ENCODE results near the gene CNTRL. TPM values are rescaled to one million over a fixed set of nuclear protein-coding genes. Genes with fewer than 3 reads are reported as not detected.
"Not testable (repeated sequence)": the region's sequence is repeated elsewhere in the genome, so short reads cannot be mapped to it uniquely, and the experiment has no call there.

The CNTRL gene
- total RNA-seq, 1 donor from 2014 or later, result 27.6 TPM

- Mint-ChIP-seq H3K27ac (ENCODE audit: unreplicated experiment) (no peak overlapping the region), H3K36me3 (ENCODE audit: low read depth) (peaks cover 23% of the 10 kb centered on the region), H3K4me1 (no peaks in the 10 kb centered on the region), H3K9me3 (no peaks in the 10 kb centered on the region), H3K27me3 (ENCODE audit: low read depth) (no peaks in the 10 kb centered on the region), H3K4me3 (no peak overlapping the region)
- DNase-seq (ENCODE audit: low read depth, low spot score), result no peak
- peak; percentile 59 for TF ChIP-seq CTCF (conservative IDR thresholded peaks at IDR 0.05)
These were observed 94.4 kb downstream of the CNTRL start for GRCh38 chr9:121169094-121169601.

GRCh38 chr9:121171236-121171635 lies 96.5 kb downstream of the CNTRL start:
- Mint-ChIP-seq H3K27me3 (ENCODE audit: low read depth) (no peaks in the 10 kb centered on the region), H3K27ac (ENCODE audit: unreplicated experiment) (no peak overlapping the region), H3K4me1 (no peaks in the 10 kb centered on the region), H3K4me3 (no peak overlapping the region), H3K9me3 (no peaks in the 10 kb centered on the region), H3K36me3 (ENCODE audit: low read depth) (peaks cover 27% of the 10 kb centered on the region)
- TF ChIP-seq CTCF (conservative IDR thresholded peaks at IDR 0.05), result no peak
- DNase-seq (ENCODE audit: low read depth, low spot score), result no peak

- Mint-ChIP-seq H3K27me3 (ENCODE audit: low read depth) (no peaks in the 10 kb centered on the region), H3K27ac (ENCODE audit: unreplicated experiment) (no peak overlapping the region), H3K4me3 (no peak overlapping the region), H3K9me3 (no peaks in the 10 kb centered on the region), H3K36me3 (ENCODE audit: low read depth) (peaks cover 27% of the 10 kb centered on the region), H3K4me1 (no peaks in the 10 kb centered on the region)
- no peak for DNase-seq (ENCODE audit: low read depth, low spot score)
- TF ChIP-seq CTCF (conservative IDR thresholded peaks at IDR 0.05), result no peak
These were observed 98.2 kb downstream of the CNTRL start for GRCh38 chr9:121172726-121173487.

- no peak for TF ChIP-seq CTCF (conservative IDR thresholded peaks at IDR 0.05)
- Mint-ChIP-seq H3K4me1 (no peaks in the 10 kb centered on the region), H3K36me3 (ENCODE audit: low read depth) (peaks cover 22% of the 10 kb centered on the region), H3K27ac (ENCODE audit: unreplicated experiment) (no peak overlapping the region), H3K9me3 (no peaks in the 10 kb centered on the region), H3K27me3 (ENCODE audit: low read depth) (no peaks in the 10 kb centered on the region), H3K4me3 (no peak overlapping the region)
- no peak for DNase-seq (ENCODE audit: low read depth, low spot score)
These were observed 98.7 kb downstream of the CNTRL start for GRCh38 chr9:121173501-121173900.

- Mint-ChIP-seq H3K27me3 (ENCODE audit: low read depth) (no peaks in the 10 kb centered on the region), H3K27ac (ENCODE audit: unreplicated experiment) (no peak overlapping the region), H3K9me3 (no peaks in the 10 kb centered on the region)
These were observed 104.1 kb downstream of the CNTRL start for GRCh38 chr9:121178676-121179372.

GRCh38 chr9:121179373-121179721 lies 104.6 kb downstream of the CNTRL start:
- not testable (repeated sequence) for H3K4me3 Mint-ChIP-seq; H3K27ac Mint-ChIP-seq (ENCODE audit: unreplicated experiment); H3K9me3 Mint-ChIP-seq; DNase-seq (ENCODE audit: low read depth, low spot score); H3K27me3 Mint-ChIP-seq (ENCODE audit: low read depth)
- H3K36me3 Mint-ChIP-seq (ENCODE audit: low read depth), result peaks cover 14% of the 10 kb centered on the region
- H3K4me1 Mint-ChIP-seq, result peaks cover 21% of the 10 kb centered on the region

More at GRCh38 chr9:121178676-121179372, 104.1 kb downstream of the CNTRL start:
- Mint-ChIP-seq H3K36me3 (ENCODE audit: low read depth) (peaks cover 16% of the 10 kb centered on the region), H3K4me1 (peaks cover 21% of the 10 kb centered on the region), H3K4me3 (no peak overlapping the region)
- DNase-seq (ENCODE audit: low read depth, low spot score), result no peak
- TF ChIP-seq CTCF (conservative IDR thresholded peaks at IDR 0.05), result no peak
